Right lobe of liver (tissue), 4 donors: Measurements from ENCODE around the gene NAALADL2.

Source experiments
- POLR2A ChIP-seq: fragments of 450-650 bp; IDR thresholded peaks from one replicate; pipeline ENCODE4 v1.6.1; 2017; ENCODE audit warnings: antibody characterized with exemption, mild to moderate bottlenecking
- TF ChIP-seq, protein P1 (sequence below), 4 donors: fragments of 200-600 bp in 3 of 4; fragments of 450-650 bp in 1 of 4; IDR thresholded peaks; one replicate each; pipeline versions ENCODE4 v1.5.1 to v1.8.0; 2016 to 2022; ENCODE audit warnings: antibody characterized with exemption in 4 of 4, mild to moderate bottlenecking in 2 of 4
- donor health status: DM: no; HTN: no; CAD: no.
- donor health status: DM: no; HTN: no; CAD: no.
- donor health status: DM: no; HTN: yes; CAD: no.

DNA sequence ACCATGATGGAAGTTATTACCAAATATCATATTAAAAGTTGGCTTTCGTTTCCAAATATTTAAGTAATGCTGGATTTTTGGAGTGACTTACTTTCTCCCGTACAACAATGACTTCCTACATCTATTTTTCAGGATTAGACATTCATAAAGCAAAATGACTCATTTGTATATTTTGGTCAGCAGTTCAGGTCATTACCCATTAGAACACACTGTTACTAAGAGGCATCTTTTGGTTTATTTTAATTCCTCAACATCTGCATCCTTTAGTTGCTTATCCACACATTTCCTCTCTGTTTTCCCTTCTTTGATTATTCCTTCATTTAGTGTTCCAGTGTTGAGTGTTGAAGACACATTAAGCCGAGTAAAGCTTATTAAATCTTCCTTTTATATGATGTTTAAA, 348.2 kb downstream of the NAALADL2 start:
- TF ChIP-seq, protein P1, sequence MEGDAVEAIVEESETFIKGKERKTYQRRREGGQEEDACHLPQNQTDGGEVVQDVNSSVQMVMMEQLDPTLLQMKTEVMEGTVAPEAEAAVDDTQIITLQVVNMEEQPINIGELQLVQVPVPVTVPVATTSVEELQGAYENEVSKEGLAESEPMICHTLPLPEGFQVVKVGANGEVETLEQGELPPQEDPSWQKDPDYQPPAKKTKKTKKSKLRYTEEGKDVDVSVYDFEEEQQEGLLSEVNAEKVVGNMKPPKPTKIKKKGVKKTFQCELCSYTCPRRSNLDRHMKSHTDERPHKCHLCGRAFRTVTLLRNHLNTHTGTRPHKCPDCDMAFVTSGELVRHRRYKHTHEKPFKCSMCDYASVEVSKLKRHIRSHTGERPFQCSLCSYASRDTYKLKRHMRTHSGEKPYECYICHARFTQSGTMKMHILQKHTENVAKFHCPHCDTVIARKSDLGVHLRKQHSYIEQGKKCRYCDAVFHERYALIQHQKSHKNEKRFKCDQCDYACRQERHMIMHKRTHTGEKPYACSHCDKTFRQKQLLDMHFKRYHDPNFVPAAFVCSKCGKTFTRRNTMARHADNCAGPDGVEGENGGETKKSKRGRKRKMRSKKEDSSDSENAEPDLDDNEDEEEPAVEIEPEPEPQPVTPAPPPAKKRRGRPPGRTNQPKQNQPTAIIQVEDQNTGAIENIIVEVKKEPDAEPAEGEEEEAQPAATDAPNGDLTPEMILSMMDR (IDR thresholded peaks at IDR 0.05), result no peak
- TF ChIP-seq POLR2A, result no peak
